HTR-8/SVneo (cell line): Measurements from ENCODE around the gene BOLL.
A peak's percentile ranks its signal among the peaks of the same experiment; 100 is the strongest.
"Not testable (repeated sequence)": the region's sequence is repeated elsewhere in the genome, so short reads cannot be mapped to it uniquely, and the experiment has no call there.

Experiments used
- DNase-seq: peaks from one replicate; pipeline ENCODE4 v3.0.0; 2011; ENCODE audit warnings: low spot score, mixed read lengths; ENCODE audit not compliant: insufficient read length
- FAIRE-seq: peaks from 2 replicates; lab custom pipeline; 2011; peaks lifted over from hg19 to GRCh38; lab: Jason Lieb, UNC

BOLL gene

GRCh38 chr2:197707316-197708213, 77.6 kb downstream of the BOLL start:
- no peak for FAIRE-seq
- peak; percentile 22 for DNase-seq

GRCh38 chr2:197706839-197707207, 78.3 kb downstream of the BOLL start:
- FAIRE-seq (no peak), DNase-seq (no peak)

- FAIRE-seq (no peak), DNase-seq (peak; percentile 11)
These were observed 78.9 kb downstream of the BOLL start for GRCh38 chr2:197705912-197706838.

GRCh38 chr2:197705121-197705911, 79.8 kb downstream of the BOLL start, which contains the start of gene MARS2:
MARS2 (plus strand) TSS chr2:197705369; CDS start chr2:197705406, 37 bp downstream.
- peak; percentile 28 for FAIRE-seq
- DNase-seq, result peak; percentile 88

GRCh38 chr2:197704434-197705120, 80.5 kb downstream of the BOLL start:
- DNase-seq, result no peak
- no peak for FAIRE-seq

GRCh38 chr2:197700960-197701359, 84.2 kb downstream of the BOLL start:
- FAIRE-seq (no peak), DNase-seq (no peak)

- not testable (repeated sequence) for DNase-seq, FAIRE-seq
These were observed 85.4 kb downstream of the BOLL start for GRCh38 chr2:197699724-197700123.

- FAIRE-seq, result not testable (repeated sequence)
These were observed 88.5 kb downstream of the BOLL start for GRCh38 chr2:197696571-197696970.

GRCh38 chr2:197695971-197696370, 89.1 kb downstream of the BOLL start:
- FAIRE-seq, DNase-seq: not testable (repeated sequence)

More at GRCh38 chr2:197696571-197696970, 88.5 kb downstream of the BOLL start:
- DNase-seq, result not testable (repeated sequence)

- FAIRE-seq, DNase-seq: not testable (repeated sequence)
These were observed 89.9 kb downstream of the BOLL start for GRCh38 chr2:197695206-197695605.

- DNase-seq (peak; percentile 12), FAIRE-seq (no peak)
These were observed 107.6 kb downstream of the BOLL start for GRCh38 chr2:197677483-197677882.

GRCh38 chr2:197677056-197677455, 108.1 kb downstream of the BOLL start:
- no peak for FAIRE-seq

More at GRCh38 chr2:197677056-197677455, 108.1 kb downstream of the BOLL start:
- DNase-seq, result no peak
